A673 (cell line): ENCODE data around the gene TMEM8B.
A peak's percentile ranks its signal among the peaks of the same experiment; 100 is the strongest.

Source experiments
- CTCF ChIP-seq: fragments of 300-800, 200-600 bp; sonication (generic); conservative IDR thresholded peaks from 2 replicates; pipeline ENCODE4 v1.5.1; 2017; ENCODE audit warnings: low read depth, mild to moderate bottlenecking, antibody characterized with exemption, low read length, moderate library complexity, mixed read lengths
- EZH2 ChIP-seq: fragments of 200-600 bp; sonication (generic); IDR thresholded peaks from 2 replicates; pipeline ENCODE4 v1.6.1; 2017; ENCODE audit warnings: borderline replicate concordance, low read depth, mild to moderate bottlenecking, mixed read lengths, antibody characterized with exemption, low read length; ENCODE audit not compliant: poor library complexity, severe bottlenecking

GRCh38 chr9:35813434-35814105 lies 15.5 kb upstream of the TMEM8B start:
- TF ChIP-seq CTCF: peak; percentile 51
- no peak for TF ChIP-seq EZH2
